Esophagus squamous epithelium (tissue), 4 donors: Measurements from ENCODE around the gene VEPH1.

ENCODE experiments used
- CTCF ChIP-seq, 6 experiments: fragments of 450-650 bp in 4 of 6; fragments of 200-600 bp in 2 of 6; sonication (generic) in 2 of 6; IDR thresholded peaks; one replicate each; pipeline ENCODE4 v1.5.1; 2016 to 2019; ENCODE audit warnings: antibody characterized with exemption in 6 of 6, mild to moderate bottlenecking in 4 of 6, moderate library complexity in 4 of 6
- POLR2A ChIP-seq, 4 donors: fragments of 450-650 bp; IDR thresholded peaks; one replicate each; pipeline ENCODE4 v1.6.1; 2017; ENCODE audit warnings: antibody characterized with exemption in 4 of 4, mild to moderate bottlenecking in 4 of 4, moderate library complexity in 3 of 4

- TF ChIP-seq CTCF (IDR thresholded peaks at IDR 0.05) (no peak), POLR2A (IDR thresholded peaks at IDR 0.05) (no peak)
These were observed 132.3 kb downstream of the VEPH1 start for GRCh38 chr3:157370867-157371266.
